ENCODE measurements around the gene OR1E1.
"Not testable (repeated sequence)": the region's sequence is repeated elsewhere in the genome, so short reads cannot be mapped to it uniquely, and the experiment has no call there.

The OR1E1 gene

GRCh38 chr17:3398310-3398709 is at the start of gene OR1E1:
OR1E1 (minus strand) TSS chr17:3398410; CDS start chr17:3398410, 0 bp downstream.
- H3K4me1 Mint-ChIP-seq (ENCODE audit: low read depth) = no peaks in the 10 kb centered on the region
- no peaks in the 10 kb centered on the region for H3K9me3 Mint-ChIP-seq
- H3K27ac Mint-ChIP-seq = no peak within 1 kb of the TSS
- DNase-seq = no peak
- H3K4me3 Mint-ChIP-seq = no peak within 1 kb of the TSS
- peaks cover 33% of the 10 kb centered on the region for H3K27me3 Mint-ChIP-seq
- H3K36me3 Mint-ChIP-seq (ENCODE audit: low read depth) = no peaks in the 10 kb centered on the region

- Mint-ChIP-seq H3K27me3 (peaks cover 8% of the 10 kb centered on the region), H3K36me3 (ENCODE audit: low read depth) (no peaks in the 10 kb centered on the region), H3K9me3 (no peaks in the 10 kb centered on the region), H3K27ac (no peak overlapping the region), H3K4me1 (ENCODE audit: low read depth) (no peaks in the 10 kb centered on the region), H3K4me3 (no peak overlapping the region)
- no peak for DNase-seq
These were observed 49.4 kb upstream of the OR1E1 start for GRCh38 chr17:3447625-3448024.

GRCh38 chr17:3440451-3440850 is 42.2 kb upstream of the OR1E1 start:
- Mint-ChIP-seq H3K27me3 (peaks cover 22% of the 10 kb centered on the region), H3K36me3 (ENCODE audit: low read depth) (no peaks in the 10 kb centered on the region), H3K4me1 (ENCODE audit: low read depth) (no peaks in the 10 kb centered on the region), H3K4me3 (no peak overlapping the region), H3K27ac (no peak overlapping the region), H3K9me3 (no peaks in the 10 kb centered on the region)
- DNase-seq = no peak

- Mint-ChIP-seq H3K27me3 (peaks cover 33% of the 10 kb centered on the region), H3K36me3 (ENCODE audit: low read depth) (no peaks in the 10 kb centered on the region), H3K4me3 (no peak overlapping the region), H3K9me3 (no peaks in the 10 kb centered on the region), H3K27ac (no peak overlapping the region), H3K4me1 (ENCODE audit: low read depth) (no peaks in the 10 kb centered on the region)
- DNase-seq = no peak
These were observed 40.2 kb upstream of the OR1E1 start for GRCh38 chr17:3438368-3438767.

GRCh38 chr17:3433741-3434140 is 35.5 kb upstream of the OR1E1 start, which contains the start of gene OR1E2:
OR1E2 (minus strand) TSS chr17:3433841; CDS start chr17:3433841, 0 bp downstream.
- Mint-ChIP-seq H3K27ac (no peak within 1 kb of the TSS), H3K36me3 (ENCODE audit: low read depth) (no peaks in the 10 kb centered on the region), H3K4me1 (ENCODE audit: low read depth) (no peaks in the 10 kb centered on the region), H3K4me3 (no peak within 1 kb of the TSS), H3K9me3 (peaks cover 6% of the 10 kb centered on the region), H3K27me3 (peaks cover 35% of the 10 kb centered on the region)
- DNase-seq = no peak

GRCh38 chr17:3433215-3433614 is 35.0 kb upstream of the OR1E1 start:
- not testable (repeated sequence) for H3K4me1 Mint-ChIP-seq (ENCODE audit: low read depth); H3K9me3 Mint-ChIP-seq; H3K27ac Mint-ChIP-seq; H3K36me3 Mint-ChIP-seq (ENCODE audit: low read depth); DNase-seq; H3K4me3 Mint-ChIP-seq
- H3K27me3 Mint-ChIP-seq = peaks cover 37% of the 10 kb centered on the region

GRCh38 chr17:3418222-3418621 is 20.0 kb upstream of the OR1E1 start:
- no peak overlapping the region for H3K27ac Mint-ChIP-seq
- no peaks in the 10 kb centered on the region for H3K4me1 Mint-ChIP-seq (ENCODE audit: low read depth)
- H3K27me3 Mint-ChIP-seq = peaks cover 24% of the 10 kb centered on the region
- no peak for DNase-seq
- H3K9me3 Mint-ChIP-seq = no peaks in the 10 kb centered on the region
- H3K36me3 Mint-ChIP-seq (ENCODE audit: low read depth) = no peaks in the 10 kb centered on the region
- H3K4me3 Mint-ChIP-seq = no peak overlapping the region

GRCh38 chr17:3415610-3416009 is 17.4 kb upstream of the OR1E1 start:
- H3K4me1 Mint-ChIP-seq (ENCODE audit: low read depth) = peaks cover 2% of the 10 kb centered on the region
- no peaks in the 10 kb centered on the region for H3K36me3 Mint-ChIP-seq (ENCODE audit: low read depth)
- no peaks in the 10 kb centered on the region for H3K9me3 Mint-ChIP-seq
- H3K27me3 Mint-ChIP-seq = peaks cover 26% of the 10 kb centered on the region
- H3K27ac Mint-ChIP-seq = no peak overlapping the region
- no peak overlapping the region for H3K4me3 Mint-ChIP-seq
- no peak for DNase-seq

GRCh38 chr17:3412216-3412615 is 14.0 kb upstream of the OR1E1 start:
- H3K4me1 Mint-ChIP-seq (ENCODE audit: low read depth); H3K27ac Mint-ChIP-seq; DNase-seq; H3K4me3 Mint-ChIP-seq; H3K36me3 Mint-ChIP-seq (ENCODE audit: low read depth): not testable (repeated sequence)
- Mint-ChIP-seq H3K27me3 (peaks cover 47% of the 10 kb centered on the region), H3K9me3 (peaks cover 15% of the 10 kb centered on the region)

GRCh38 chr17:3411070-3411469 is 12.9 kb upstream of the OR1E1 start, which contains the start of gene OR3A3:
OR3A3 (plus strand) TSS chr17:3411370.
- Mint-ChIP-seq H3K9me3 (peaks cover 17% of the 10 kb centered on the region), H3K36me3 (ENCODE audit: low read depth) (no peaks in the 10 kb centered on the region), H3K4me1 (ENCODE audit: low read depth) (peaks cover 2% of the 10 kb centered on the region), H3K27ac (no peak within 1 kb of the TSS), H3K4me3 (no peak within 1 kb of the TSS), H3K27me3 (peaks cover 56% of the 10 kb centered on the region)
- no peak for DNase-seq

- H3K4me3 Mint-ChIP-seq; DNase-seq; H3K36me3 Mint-ChIP-seq (ENCODE audit: low read depth); H3K27ac Mint-ChIP-seq; H3K4me1 Mint-ChIP-seq (ENCODE audit: low read depth): not testable (repeated sequence)
- H3K27me3 Mint-ChIP-seq = peaks cover 42% of the 10 kb centered on the region
- peaks cover 16% of the 10 kb centered on the region for H3K9me3 Mint-ChIP-seq
These were observed 5.6 kb upstream of the OR1E1 start for GRCh38 chr17:3403856-3404255.

- no peaks in the 10 kb centered on the region for H3K36me3 Mint-ChIP-seq (ENCODE audit: low read depth)
- peaks cover 26% of the 10 kb centered on the region for H3K27me3 Mint-ChIP-seq
- no peak overlapping the region for H3K4me3 Mint-ChIP-seq
- no peaks in the 10 kb centered on the region for H3K9me3 Mint-ChIP-seq
- no peaks in the 10 kb centered on the region for H3K4me1 Mint-ChIP-seq (ENCODE audit: low read depth)
- no peak for DNase-seq
- H3K27ac Mint-ChIP-seq = no peak overlapping the region
These were observed 3.6 kb upstream of the OR1E1 start for GRCh38 chr17:3401786-3402185.

- no peaks in the 10 kb centered on the region for H3K36me3 Mint-ChIP-seq (ENCODE audit: low read depth)
- no peak overlapping the region for H3K27ac Mint-ChIP-seq
- DNase-seq = no peak
- H3K4me3 Mint-ChIP-seq = no peak overlapping the region
- H3K4me1 Mint-ChIP-seq (ENCODE audit: low read depth) = no peaks in the 10 kb centered on the region
- H3K27me3 Mint-ChIP-seq = peaks cover 26% of the 10 kb centered on the region
- H3K9me3 Mint-ChIP-seq = no peaks in the 10 kb centered on the region
These were observed 1.8 kb upstream of the OR1E1 start for GRCh38 chr17:3400055-3400454.

- not testable (repeated sequence) for H3K27ac Mint-ChIP-seq; H3K4me3 Mint-ChIP-seq; H3K4me1 Mint-ChIP-seq (ENCODE audit: low read depth); H3K9me3 Mint-ChIP-seq; H3K36me3 Mint-ChIP-seq (ENCODE audit: low read depth)
- peak; percentile 35 for DNase-seq
- peaks cover 33% of the 10 kb centered on the region for H3K27me3 Mint-ChIP-seq
These were observed 409 bp downstream of the OR1E1 start for GRCh38 chr17:3397801-3398200.

- no peak for DNase-seq
- no peaks in the 10 kb centered on the region for H3K36me3 Mint-ChIP-seq (ENCODE audit: low read depth)
- H3K4me1 Mint-ChIP-seq (ENCODE audit: low read depth) = no peaks in the 10 kb centered on the region
- H3K4me3 Mint-ChIP-seq = no peak overlapping the region
- peaks cover 42% of the 10 kb centered on the region for H3K27me3 Mint-ChIP-seq
- no peaks in the 10 kb centered on the region for H3K9me3 Mint-ChIP-seq
- no peak overlapping the region for H3K27ac Mint-ChIP-seq
These were observed 8.4 kb downstream of the OR1E1 start for GRCh38 chr17:3389791-3390190.

All from activated T-cell treated with anti-CD3 and anti-CD28 coated beads, Interleukin-2, amount 50 U/mL, for 24 hours (primary cell).